SK-N-SH (cell line): ENCODE measurements around the gene CACYBP. TPM values are rescaled to one million over a fixed set of nuclear protein-coding genes. Genes with fewer than 3 reads are reported as not detected.

Source experiments
- CTCF ChIA-PET: fragments of 300-600, 350-600 bp; formaldehyde crosslinking; extraction: SDS; loops from one replicate; lab custom pipeline; 2021; lab: Yijun Ruan, JAX
- POLR2A ChIA-PET: fragments of 350-600 bp; sonication (Branson Sonifier 250); formaldehyde crosslinking; extraction: SDS; loops from one replicate; lab custom pipeline; 2020; ENCODE audit warnings: antibody characterized with exemption, inconsistent platforms; lab: Yijun Ruan, JAX
- DNase-seq: peaks from one replicate; pipeline ENCODE4 v3.0.0; 2012
- H2AFZ ChIP-seq: fragments of 200-600 bp; sonication (generic); 2 replicates; pipeline ENCODE4 v1.8.1; 2016; ENCODE audit warnings: antibody characterized with exemption, mild to moderate bottlenecking, low read depth
- H3F3A ChIP-seq: fragments of 200-600 bp; sonication (generic); replicated peaks from 2 replicates; pipeline ENCODE3; 2016; ENCODE audit warnings: antibody characterized with exemption, mild to moderate bottlenecking; ENCODE audit not compliant: insufficient read depth
- H3K27ac ChIP-seq, 2 experiments: fragments of 200-500 bp in 1 of 2; fragments of 200-600 bp in 1 of 2; sonication (Bioruptor generic) in 1 of 2; sonication (generic), shearing (Covaris generic) in 1 of 2; 2 replicates each; pipeline versions ENCODE4 v1.5.1 to v1.6.1; 2014 to 2016; ENCODE audit warnings: low read depth in 2 of 2, inconsistent platforms in 1 of 2, low read length in 1 of 2, mild to moderate bottlenecking in 1 of 2, mixed read lengths in 1 of 2
- H3K27me3 ChIP-seq: fragments of 200-600 bp; sonication (generic), shearing (Covaris generic); 2 replicates; pipeline ENCODE4 v1.6.1; 2016; ENCODE audit warnings: mixed run types; ENCODE audit not compliant: insufficient read depth
- H3K36me3 ChIP-seq, 2 experiments: fragments of 200-500 bp in 1 of 2; fragments of 200-600 bp in 1 of 2; sonication (Bioruptor generic) in 1 of 2; sonication (generic) in 1 of 2; replicated peaks in 1 of 2; 2 replicates each; pipeline versions ENCODE3 to v1.5.1; 2014 to 2016; ENCODE audit warnings: low read length in 1 of 2, mild to moderate bottlenecking in 1 of 2; ENCODE audit not compliant: insufficient read depth in 2 of 2, control insufficient read depth in 1 of 2
- H3K4me1 ChIP-seq, 2 experiments: fragments of 200-500 bp in 1 of 2; fragments of 200-600 bp in 1 of 2; sonication (Bioruptor generic) in 1 of 2; sonication (generic), shearing (Covaris generic) in 1 of 2; 2 replicates each; pipeline versions ENCODE4 v1.5.1 to v1.6.1; 2014 to 2016; ENCODE audit warnings: low read depth in 1 of 2, low read length in 1 of 2, mixed run types in 1 of 2; ENCODE audit not compliant: insufficient read depth in 2 of 2, control insufficient read depth in 1 of 2
- H3K4me2 ChIP-seq: fragments of 200-600 bp; sonication (generic), shearing (Covaris generic); 2 replicates; pipeline ENCODE4 v1.6.1; 2017; ENCODE audit warnings: mixed run types
- H3K4me3 ChIP-seq, 2 experiments: fragments of 200-500 bp in 1 of 2; fragments of 200-600 bp in 1 of 2; sonication (Bioruptor generic) in 1 of 2; sonication (generic), shearing (Covaris generic) in 1 of 2; 2 replicates each; pipeline versions ENCODE4 v1.5.1 to v1.8.1; 2014 to 2016; ENCODE audit warnings: low read depth in 2 of 2, inconsistent platforms in 1 of 2, low read length in 1 of 2, mild to moderate bottlenecking in 1 of 2, mixed read lengths in 1 of 2, moderate library complexity in 1 of 2
- H3K79me2 ChIP-seq: fragments of 200-600 bp; sonication (generic); 2 replicates; pipeline ENCODE4 v1.8.1; 2017; ENCODE audit warnings: mild to moderate bottlenecking; ENCODE audit not compliant: insufficient read depth
- H3K9ac ChIP-seq: fragments of 200-600 bp; sonication (generic); 2 replicates; pipeline ENCODE4 v1.6.1; 2017; ENCODE audit warnings: mixed run types
- H3K9me2 ChIP-seq: fragments of 200-600 bp; sonication (generic); 2 replicates; pipeline ENCODE4 v1.6.1; 2017; ENCODE audit warnings: mixed run types
- H3K9me3 ChIP-seq: fragments of 200-600 bp; sonication (generic); 2 replicates; pipeline ENCODE4 v1.6.1; 2017; ENCODE audit warnings: mixed run types, mild to moderate bottlenecking, moderate library complexity
- H4K20me1 ChIP-seq: fragments of 200-600 bp; sonication (generic); 2 replicates; pipeline ENCODE4 v1.6.1; 2017; ENCODE audit warnings: mild to moderate bottlenecking, mixed run types; ENCODE audit not compliant: insufficient read depth
- ELF1 ChIP-seq: IDR thresholded peaks from 2 replicates; pipeline ENCODE4 v1.4.0; 2012
- EP300 ChIP-seq, 2 experiments: IDR thresholded peaks; 2 replicates each; pipeline versions ENCODE4 v1.4.0 to v1.6.1; 2012; ENCODE audit warnings: borderline replicate concordance in 1 of 2, low read depth in 1 of 2, low read length in 1 of 2
- EZH2phosphoT487 ChIP-seq: fragments of 200-600 bp; sonication (generic); IDR thresholded peaks from 2 replicates; pipeline ENCODE4 v1.6.1; 2017; ENCODE audit warnings: low read depth, mixed run types, mild to moderate bottlenecking, antibody characterized with exemption, moderate library complexity, borderline replicate concordance
- FOXJ3 ChIP-seq: sonication (generic); formaldehyde crosslinking; IDR thresholded peaks from 2 replicates; pipeline ENCODE4 v1.5.1; 2020; ENCODE audit warnings: mild to moderate bottlenecking, missing genetic modification reagents
- FOXM1 ChIP-seq: IDR thresholded peaks from 2 replicates; pipeline ENCODE4 v1.4.0; 2012; ENCODE audit warnings: low read depth, mild to moderate bottlenecking
- GABPA ChIP-seq: IDR thresholded peaks from 2 replicates; pipeline ENCODE4 v1.4.0; 2012; ENCODE audit warnings: low read depth, mild to moderate bottlenecking
- GATA2 ChIP-seq: sonication (generic); formaldehyde crosslinking; IDR thresholded peaks from 2 replicates; pipeline ENCODE4 v1.5.0; 2020; ENCODE audit warnings: mild to moderate bottlenecking, missing genetic modification reagents
- MEF2A ChIP-seq: IDR thresholded peaks from 2 replicates; pipeline ENCODE4 v1.4.0; 2012; ENCODE audit warnings: low read depth, borderline replicate concordance
- NRF1 ChIP-seq: IDR thresholded peaks from 2 replicates; pipeline ENCODE4 v1.6.1; 2012; ENCODE audit warnings: low read depth, mild to moderate bottlenecking, low read length
- RAD21 ChIP-seq: IDR thresholded peaks from 2 replicates; pipeline ENCODE4 v1.6.1; 2012; ENCODE audit warnings: mild to moderate bottlenecking, low read length
- RCOR1 ChIP-seq: fragments of 150-350 bp; IDR thresholded peaks from 2 replicates; pipeline ENCODE4 v1.6.1; 2017; ENCODE audit warnings: antibody characterized with exemption, low read length
- RFX5 ChIP-seq: IDR thresholded peaks from 2 replicates; pipeline ENCODE4 v1.6.1; 2012; ENCODE audit warnings: mild to moderate bottlenecking, improper control_type of control experiment, low read length
- RXRA ChIP-seq: IDR thresholded peaks from 2 replicates; pipeline ENCODE4 v1.4.0; 2012; ENCODE audit warnings: low read depth, mild to moderate bottlenecking, borderline replicate concordance
- SIN3A ChIP-seq: IDR thresholded peaks from 2 replicates; pipeline ENCODE4 v1.6.1; 2012; ENCODE audit warnings: low read depth, mild to moderate bottlenecking, low read length, moderate library complexity, borderline replicate concordance
- SMC3 ChIP-seq: IDR thresholded peaks from 2 replicates; pipeline ENCODE4 v1.6.1; 2012; ENCODE audit warnings: low read depth, low read length, improper control_type of control experiment
- TCF12 ChIP-seq: IDR thresholded peaks from 2 replicates; pipeline ENCODE4 v1.4.0; 2012
- TEAD4 ChIP-seq: IDR thresholded peaks from 2 replicates; pipeline ENCODE4 v1.4.0; 2012; ENCODE audit warnings: mild to moderate bottlenecking, borderline replicate concordance; ENCODE audit not compliant: insufficient read depth
- WGBS: methylation state at CpG from one replicate; pipeline ENCODE4 v1.1.6; 2017; ENCODE audit warnings: low lambda C conversion rate; 5-methylcytosine and 5-hydroxymethylcytosine counted together
- polyA plus RNA-seq, 3 experiments: library from polyadenylated mRNA; depleted of rRNA; stranded (reverse); fragments of >200 nt; gene quantifications; 2 replicates each; pipeline ENCODE4 v1.2.3, GENCODE V29; 2012
- TF ChIP-seq, protein P1 (sequence below): IDR thresholded peaks from 2 replicates; pipeline ENCODE4 v1.4.0; 2012; ENCODE audit warnings: low read depth
- TF ChIP-seq, protein P2 (sequence below): IDR thresholded peaks from 2 replicates; pipeline ENCODE4 v1.4.0; 2012; ENCODE audit warnings: low read depth, borderline replicate concordance
- TF ChIP-seq, protein P3 (sequence below): IDR thresholded peaks from 2 replicates; pipeline ENCODE4 v1.4.0; 2012; ENCODE audit warnings: low read depth, borderline replicate concordance
- TF ChIP-seq, protein P4 (sequence below): fragments of 200-600 bp; sonication (generic); IDR thresholded peaks from 2 replicates; pipeline ENCODE4 v1.6.1; 2017; ENCODE audit warnings: antibody characterized with exemption, mild to moderate bottlenecking, moderate library complexity
- TF ChIP-seq, protein P5 (sequence below): IDR thresholded peaks from 2 replicates; pipeline ENCODE4; 2012

Gene CACYBP
- polyA plus RNA-seq, 1 of the 3 experiments (the other 2 are of a cell fraction), result 56.2 TPM

- WGBS, result 87% methylated on average over 3 of the region's 3 CpGs
- ChIA-PET POLR2A (no interaction called here), CTCF (interaction anchor here (2.2 kb wide), 1 partner anchor 13 kb away, joined by 7 read pairs; no protein-coding TSS in a partner anchor)
- Histone ChIP-seq H3K9ac (no peak overlapping the region), H3F3A (peaks cover 4% of the 10 kb centered on the region), H3K27ac (no peak overlapping the region), H3K27me3 (no peaks in the 10 kb centered on the region), H3K4me2 (no peak overlapping the region), H3K9me2 (no peaks in the 10 kb centered on the region), H3K4me1 (peaks cover 0 to 6% of the 10 kb centered on the region in 2 experiments; a peak in 2 of 4 replicates), H3K4me3 (no peak overlapping the region), H3K79me2 (peaks cover 1% of the 10 kb centered on the region; the same call in 1 of the 2 replicates), H3K36me3 (peaks cover 4 to 9% of the 10 kb centered on the region in 2 experiments), H4K20me1 (no peaks in the 10 kb centered on the region), H3K9me3 (no peaks in the 10 kb centered on the region), H2AFZ (no peak overlapping the region)
- no peak for DNase-seq
- no peak for TF ChIP-seq ELF1
- TF ChIP-seq FOXJ3 (CRISPR knock-in tag), result no peak
- no peak for TF ChIP-seq EZH2phosphoT487
- TF ChIP-seq RFX5, result no peak
- no peak for TF ChIP-seq SIN3A
- no peak for TF ChIP-seq FOXM1
- TF ChIP-seq RCOR1, result no peak
- TF ChIP-seq NRF1, result no peak
- TF ChIP-seq RAD21, result no peak
- TF ChIP-seq, protein P1, sequence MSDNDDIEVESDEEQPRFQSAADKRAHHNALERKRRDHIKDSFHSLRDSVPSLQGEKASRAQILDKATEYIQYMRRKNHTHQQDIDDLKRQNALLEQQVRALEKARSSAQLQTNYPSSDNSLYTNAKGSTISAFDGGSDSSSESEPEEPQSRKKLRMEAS, result no peak
- TF ChIP-seq SMC3, result no peak
- no peak for TF ChIP-seq EP300 (IDR thresholded peaks at IDR 0.05; ENCODE audit: borderline replicate concordance in 1 of 2, low read depth in 1 of 2, low read length in 1 of 2)
- TF ChIP-seq, protein P2, sequence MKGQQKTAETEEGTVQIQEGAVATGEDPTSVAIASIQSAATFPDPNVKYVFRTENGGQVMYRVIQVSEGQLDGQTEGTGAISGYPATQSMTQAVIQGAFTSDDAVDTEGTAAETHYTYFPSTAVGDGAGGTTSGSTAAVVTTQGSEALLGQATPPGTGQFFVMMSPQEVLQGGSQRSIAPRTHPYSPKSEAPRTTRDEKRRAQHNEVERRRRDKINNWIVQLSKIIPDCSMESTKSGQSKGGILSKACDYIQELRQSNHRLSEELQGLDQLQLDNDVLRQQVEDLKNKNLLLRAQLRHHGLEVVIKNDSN, result no peak
- TF ChIP-seq MEF2A, result no peak
These were observed 4.6 kb upstream of the CACYBP start for GRCh38 chr1:174995121-174995520.

- POLR2A ChIA-PET, result no interaction called here
- no peak for DNase-seq
- no peaks in the 10 kb centered on the region for H4K20me1 ChIP-seq
- CTCF ChIA-PET, result interaction anchor here (1.1 to 2.2 kb wide), 2 partner anchors 13 to 225 kb away, joined by 5 to 7 read pairs; no protein-coding TSS in a partner anchor
- peaks cover 0 to 6% of the 10 kb centered on the region in 2 experiments; a peak in 2 of 4 replicates for H3K4me1 ChIP-seq
- H3K27me3 ChIP-seq, result no peaks in the 10 kb centered on the region
- H3K27ac ChIP-seq, result no peak overlapping the region
- no peak overlapping the region for H3K4me3 ChIP-seq
- H3F3A ChIP-seq, result peaks cover 4% of the 10 kb centered on the region
- TF ChIP-seq RXRA (no peak), GABPA (no peak), RCOR1 (no peak), TEAD4 (no peak), TCF12 (no peak), GATA2 (no peak), ELF1 (no peak)
- TF ChIP-seq, protein P3, sequence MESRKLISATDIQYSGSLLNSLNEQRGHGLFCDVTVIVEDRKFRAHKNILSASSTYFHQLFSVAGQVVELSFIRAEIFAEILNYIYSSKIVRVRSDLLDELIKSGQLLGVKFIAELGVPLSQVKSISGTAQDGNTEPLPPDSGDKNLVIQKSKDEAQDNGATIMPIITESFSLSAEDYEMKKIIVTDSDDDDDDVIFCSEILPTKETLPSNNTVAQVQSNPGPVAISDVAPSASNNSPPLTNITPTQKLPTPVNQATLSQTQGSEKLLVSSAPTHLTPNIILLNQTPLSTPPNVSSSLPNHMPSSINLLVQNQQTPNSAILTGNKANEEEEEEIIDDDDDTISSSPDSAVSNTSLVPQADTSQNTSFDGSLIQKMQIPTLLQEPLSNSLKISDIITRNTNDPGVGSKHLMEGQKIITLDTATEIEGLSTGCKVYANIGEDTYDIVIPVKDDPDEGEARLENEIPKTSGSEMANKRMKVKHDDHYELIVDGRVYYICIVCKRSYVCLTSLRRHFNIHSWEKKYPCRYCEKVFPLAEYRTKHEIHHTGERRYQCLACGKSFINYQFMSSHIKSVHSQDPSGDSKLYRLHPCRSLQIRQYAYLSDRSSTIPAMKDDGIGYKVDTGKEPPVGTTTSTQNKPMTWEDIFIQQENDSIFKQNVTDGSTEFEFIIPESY, result no peak
- TF ChIP-seq, protein P4, sequence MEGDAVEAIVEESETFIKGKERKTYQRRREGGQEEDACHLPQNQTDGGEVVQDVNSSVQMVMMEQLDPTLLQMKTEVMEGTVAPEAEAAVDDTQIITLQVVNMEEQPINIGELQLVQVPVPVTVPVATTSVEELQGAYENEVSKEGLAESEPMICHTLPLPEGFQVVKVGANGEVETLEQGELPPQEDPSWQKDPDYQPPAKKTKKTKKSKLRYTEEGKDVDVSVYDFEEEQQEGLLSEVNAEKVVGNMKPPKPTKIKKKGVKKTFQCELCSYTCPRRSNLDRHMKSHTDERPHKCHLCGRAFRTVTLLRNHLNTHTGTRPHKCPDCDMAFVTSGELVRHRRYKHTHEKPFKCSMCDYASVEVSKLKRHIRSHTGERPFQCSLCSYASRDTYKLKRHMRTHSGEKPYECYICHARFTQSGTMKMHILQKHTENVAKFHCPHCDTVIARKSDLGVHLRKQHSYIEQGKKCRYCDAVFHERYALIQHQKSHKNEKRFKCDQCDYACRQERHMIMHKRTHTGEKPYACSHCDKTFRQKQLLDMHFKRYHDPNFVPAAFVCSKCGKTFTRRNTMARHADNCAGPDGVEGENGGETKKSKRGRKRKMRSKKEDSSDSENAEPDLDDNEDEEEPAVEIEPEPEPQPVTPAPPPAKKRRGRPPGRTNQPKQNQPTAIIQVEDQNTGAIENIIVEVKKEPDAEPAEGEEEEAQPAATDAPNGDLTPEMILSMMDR, result no peak
- TF ChIP-seq, protein P5, sequence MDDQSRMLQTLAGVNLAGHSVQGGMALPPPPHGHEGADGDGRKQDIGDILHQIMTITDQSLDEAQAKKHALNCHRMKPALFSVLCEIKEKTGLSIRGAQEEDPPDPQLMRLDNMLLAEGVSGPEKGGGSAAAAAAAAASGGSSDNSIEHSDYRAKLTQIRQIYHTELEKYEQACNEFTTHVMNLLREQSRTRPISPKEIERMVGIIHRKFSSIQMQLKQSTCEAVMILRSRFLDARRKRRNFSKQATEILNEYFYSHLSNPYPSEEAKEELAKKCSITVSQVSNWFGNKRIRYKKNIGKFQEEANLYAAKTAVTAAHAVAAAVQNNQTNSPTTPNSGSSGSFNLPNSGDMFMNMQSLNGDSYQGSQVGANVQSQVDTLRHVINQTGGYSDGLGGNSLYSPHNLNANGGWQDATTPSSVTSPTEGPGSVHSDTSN, result no peak
- H3K9ac ChIP-seq, result no peak overlapping the region
- no peaks in the 10 kb centered on the region for H3K9me2 ChIP-seq
- H2AFZ ChIP-seq, result no peak overlapping the region
- peaks cover 4 to 9% of the 10 kb centered on the region in 2 experiments for H3K36me3 ChIP-seq
- H3K4me2 ChIP-seq, result no peak overlapping the region
- H3K79me2 ChIP-seq, result peaks cover 9% of the 10 kb centered on the region
- WGBS, result 95% methylated on average over 1 of the region's 1 CpG
- no peaks in the 10 kb centered on the region for H3K9me3 ChIP-seq
These were observed 3.8 kb upstream of the CACYBP start for GRCh38 chr1:174995916-174996315.
